ENCODE data around the gene RAD50.

DNA sequence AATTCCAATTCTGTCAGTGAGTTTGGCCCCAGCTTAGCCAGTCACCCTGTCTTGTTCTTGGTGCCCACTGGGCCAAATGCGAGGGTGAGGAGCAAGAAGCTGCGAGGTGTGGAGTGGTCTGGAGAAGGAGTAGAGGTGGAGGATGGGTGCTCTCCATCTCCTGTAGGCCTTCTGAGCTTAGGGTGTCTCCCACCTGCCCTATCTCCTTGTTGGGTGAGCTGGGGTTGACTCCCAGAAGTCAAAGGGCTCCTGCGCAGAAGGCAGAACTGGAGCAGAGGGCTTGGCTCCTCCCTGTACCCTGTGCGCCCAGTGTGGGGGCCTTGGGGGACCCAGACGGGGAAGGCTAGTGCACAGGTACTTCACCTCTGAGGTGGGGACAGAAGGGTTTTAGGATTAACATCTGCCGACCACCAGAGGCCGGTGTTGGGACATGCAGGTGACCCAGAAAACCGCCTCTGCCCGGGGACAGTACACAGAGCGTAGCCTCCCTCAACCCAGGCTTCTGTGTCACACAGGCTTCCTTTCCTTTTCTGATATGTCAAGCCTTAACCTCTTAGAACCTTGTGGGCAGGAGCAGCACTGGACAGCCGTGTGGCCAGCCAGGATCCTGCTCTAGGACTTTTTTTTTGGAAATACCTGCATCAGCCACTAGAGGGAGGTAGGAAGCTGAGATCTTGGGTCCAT is 30.3 kb upstream of the RAD50 start:
- TF ChIP-seq, protein P1, sequence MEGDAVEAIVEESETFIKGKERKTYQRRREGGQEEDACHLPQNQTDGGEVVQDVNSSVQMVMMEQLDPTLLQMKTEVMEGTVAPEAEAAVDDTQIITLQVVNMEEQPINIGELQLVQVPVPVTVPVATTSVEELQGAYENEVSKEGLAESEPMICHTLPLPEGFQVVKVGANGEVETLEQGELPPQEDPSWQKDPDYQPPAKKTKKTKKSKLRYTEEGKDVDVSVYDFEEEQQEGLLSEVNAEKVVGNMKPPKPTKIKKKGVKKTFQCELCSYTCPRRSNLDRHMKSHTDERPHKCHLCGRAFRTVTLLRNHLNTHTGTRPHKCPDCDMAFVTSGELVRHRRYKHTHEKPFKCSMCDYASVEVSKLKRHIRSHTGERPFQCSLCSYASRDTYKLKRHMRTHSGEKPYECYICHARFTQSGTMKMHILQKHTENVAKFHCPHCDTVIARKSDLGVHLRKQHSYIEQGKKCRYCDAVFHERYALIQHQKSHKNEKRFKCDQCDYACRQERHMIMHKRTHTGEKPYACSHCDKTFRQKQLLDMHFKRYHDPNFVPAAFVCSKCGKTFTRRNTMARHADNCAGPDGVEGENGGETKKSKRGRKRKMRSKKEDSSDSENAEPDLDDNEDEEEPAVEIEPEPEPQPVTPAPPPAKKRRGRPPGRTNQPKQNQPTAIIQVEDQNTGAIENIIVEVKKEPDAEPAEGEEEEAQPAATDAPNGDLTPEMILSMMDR (IDR thresholded peaks at IDR 0.05 in 2 of 3, conservative IDR thresholded peaks at IDR 0.05 in 1 of 3; ENCODE audit: control insufficient read depth in 2 of 3, extremely low read depth in 1 of 3, insufficient read depth in 1 of 3, low read depth in 3 of 3, low read length in 3 of 3), result peak; percentile 57 to 87 (median 76); a peak in 5 of 6 replicates
- TF ChIP-seq BRCA1 (IDR thresholded peaks at IDR 0.05; ENCODE audit: low read depth, low read length) (no peak), SUPT20H (IDR thresholded peaks at IDR 0.05; ENCODE audit: borderline replicate concordance, control insufficient read depth, low read depth, low read length) (no peak), POLR2AphosphoS5 (IDR thresholded peaks at IDR 0.05; ENCODE audit: low read length) (no peak), CEBPB (IDR thresholded peaks at IDR 0.05; ENCODE audit: borderline replicate concordance in 1 of 2, low read depth in 2 of 2, low read length in 2 of 2) (no peak), EZH2 (IDR thresholded peaks at IDR 0.05; ENCODE audit: borderline replicate concordance, control insufficient read depth, low read depth, low read length) (no peak), TCF7 (IDR thresholded peaks at IDR 0.05; ENCODE audit: borderline replicate concordance) (no peak), RAD21 (IDR thresholded peaks at IDR 0.05; ENCODE audit: insufficient read depth, low read depth, low read length) (peak; percentile 80), EP300 (IDR thresholded peaks at IDR 0.05; ENCODE audit: borderline replicate concordance in 1 of 2, control insufficient read depth in 1 of 2, low read depth in 2 of 2, low read length in 2 of 2) (no peak), MXI1 (IDR thresholded peaks at IDR 0.05; ENCODE audit: low read depth, low read length) (no peak), POLR2AphosphoS2 (IDR thresholded peaks at IDR 0.05; ENCODE audit: low read depth, low read length) (no peak)
- TF ChIP-seq, protein P2, sequence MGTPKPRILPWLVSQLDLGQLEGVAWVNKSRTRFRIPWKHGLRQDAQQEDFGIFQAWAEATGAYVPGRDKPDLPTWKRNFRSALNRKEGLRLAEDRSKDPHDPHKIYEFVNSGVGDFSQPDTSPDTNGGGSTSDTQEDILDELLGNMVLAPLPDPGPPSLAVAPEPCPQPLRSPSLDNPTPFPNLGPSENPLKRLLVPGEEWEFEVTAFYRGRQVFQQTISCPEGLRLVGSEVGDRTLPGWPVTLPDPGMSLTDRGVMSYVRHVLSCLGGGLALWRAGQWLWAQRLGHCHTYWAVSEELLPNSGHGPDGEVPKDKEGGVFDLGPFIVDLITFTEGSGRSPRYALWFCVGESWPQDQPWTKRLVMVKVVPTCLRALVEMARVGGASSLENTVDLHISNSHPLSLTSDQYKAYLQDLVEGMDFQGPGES (IDR thresholded peaks at IDR 0.05), result no peak
- TF ChIP-seq, protein P3, sequence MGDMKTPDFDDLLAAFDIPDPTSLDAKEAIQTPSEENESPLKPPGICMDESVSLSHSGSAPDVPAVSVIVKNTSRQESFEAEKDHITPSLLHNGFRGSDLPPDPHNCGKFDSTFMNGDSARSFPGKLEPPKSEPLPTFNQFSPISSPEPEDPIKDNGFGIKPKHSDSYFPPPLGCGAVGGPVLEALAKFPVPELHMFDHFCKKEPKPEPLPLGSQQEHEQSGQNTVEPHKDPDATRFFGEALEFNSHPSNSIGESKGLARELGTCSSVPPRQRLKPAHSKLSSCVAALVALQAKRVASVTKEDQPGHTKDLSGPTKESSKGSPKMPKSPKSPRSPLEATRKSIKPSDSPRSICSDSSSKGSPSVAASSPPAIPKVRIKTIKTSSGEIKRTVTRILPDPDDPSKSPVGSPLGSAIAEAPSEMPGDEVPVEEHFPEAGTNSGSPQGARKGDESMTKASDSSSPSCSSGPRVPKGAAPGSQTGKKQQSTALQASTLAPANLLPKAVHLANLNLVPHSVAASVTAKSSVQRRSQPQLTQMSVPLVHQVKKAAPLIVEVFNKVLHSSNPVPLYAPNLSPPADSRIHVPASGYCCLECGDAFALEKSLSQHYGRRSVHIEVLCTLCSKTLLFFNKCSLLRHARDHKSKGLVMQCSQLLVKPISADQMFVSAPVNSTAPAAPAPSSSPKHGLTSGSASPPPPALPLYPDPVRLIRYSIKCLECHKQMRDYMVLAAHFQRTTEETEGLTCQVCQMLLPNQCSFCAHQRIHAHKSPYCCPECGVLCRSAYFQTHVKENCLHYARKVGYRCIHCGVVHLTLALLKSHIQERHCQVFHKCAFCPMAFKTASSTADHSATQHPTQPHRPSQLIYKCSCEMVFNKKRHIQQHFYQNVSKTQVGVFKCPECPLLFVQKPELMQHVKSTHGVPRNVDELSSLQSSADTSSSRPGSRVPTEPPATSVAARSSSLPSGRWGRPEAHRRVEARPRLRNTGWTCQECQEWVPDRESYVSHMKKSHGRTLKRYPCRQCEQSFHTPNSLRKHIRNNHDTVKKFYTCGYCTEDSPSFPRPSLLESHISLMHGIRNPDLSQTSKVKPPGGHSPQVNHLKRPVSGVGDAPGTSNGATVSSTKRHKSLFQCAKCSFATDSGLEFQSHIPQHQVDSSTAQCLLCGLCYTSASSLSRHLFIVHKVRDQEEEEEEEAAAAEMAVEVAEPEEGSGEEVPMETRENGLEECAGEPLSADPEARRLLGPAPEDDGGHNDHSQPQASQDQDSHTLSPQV (IDR thresholded peaks at IDR 0.05), result no peak
- TF ChIP-seq, protein P4, sequence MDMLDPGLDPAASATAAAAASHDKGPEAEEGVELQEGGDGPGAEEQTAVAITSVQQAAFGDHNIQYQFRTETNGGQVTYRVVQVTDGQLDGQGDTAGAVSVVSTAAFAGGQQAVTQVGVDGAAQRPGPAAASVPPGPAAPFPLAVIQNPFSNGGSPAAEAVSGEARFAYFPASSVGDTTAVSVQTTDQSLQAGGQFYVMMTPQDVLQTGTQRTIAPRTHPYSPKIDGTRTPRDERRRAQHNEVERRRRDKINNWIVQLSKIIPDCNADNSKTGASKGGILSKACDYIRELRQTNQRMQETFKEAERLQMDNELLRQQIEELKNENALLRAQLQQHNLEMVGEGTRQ (IDR thresholded peaks at IDR 0.05; ENCODE audit: borderline replicate concordance, low read depth, low read length), result no peak

Measured in GM12878 (cell line).